MCF 10A (cell line): ENCODE data around the gene RIPPLY3. TPM values are rescaled to one million over a fixed set of nuclear protein-coding genes. Genes with fewer than 3 reads are reported as not detected.

Experiments
- BruUV-seq: library from RNA; stranded (reverse); fragments of 400-500 nt; replicated peaks from 2 replicates; lab custom pipeline; 2021; lab: Mats Ljungman, UMichigan
- CTCF ChIA-PET: fragments of 300-600 bp; sonication (Branson Sonifier 250); formaldehyde crosslinking; extraction: SDS; loops from one replicate; lab custom pipeline; 2021; ENCODE audit warnings: antibody characterized with exemption, inconsistent platforms; lab: Yijun Ruan, JAX
- POLR2A ChIA-PET: fragments of 300-600, 350-650 bp; sonication (Branson Sonifier 250); formaldehyde crosslinking; extraction: SDS; loops from one replicate; lab custom pipeline; 2020; ENCODE audit warnings: antibody characterized with exemption, inconsistent platforms; lab: Yijun Ruan, JAX
- DNase-seq: peaks from one replicate; pipeline ENCODE4 v3.0.0-alpha.2; 2018; ENCODE audit not compliant: unreplicated experiment
- H3K27ac Mint-ChIP-seq: one replicate; pipeline ENCODE4 v1.8.0; 2022; ENCODE audit warnings: mild to moderate bottlenecking, low read depth, mixed read lengths; ENCODE audit not compliant: unreplicated experiment
- H3K27me3 Mint-ChIP-seq: one replicate; pipeline ENCODE4 v1.8.0; 2022; ENCODE audit warnings: mixed read lengths; ENCODE audit not compliant: insufficient read depth, unreplicated experiment
- H3K36me3 Mint-ChIP-seq: one replicate; pipeline ENCODE4 v1.8.0; 2022; ENCODE audit warnings: mild to moderate bottlenecking, moderate library complexity, mixed read lengths; ENCODE audit not compliant: insufficient read depth, unreplicated experiment
- H3K4me1 Mint-ChIP-seq: one replicate; pipeline ENCODE4 v1.8.0; 2022; ENCODE audit warnings: mixed read lengths; ENCODE audit not compliant: insufficient read depth, unreplicated experiment
- H3K4me3 Mint-ChIP-seq: one replicate; pipeline ENCODE4 v1.8.0; 2022; ENCODE audit warnings: mild to moderate bottlenecking, moderate library complexity, mixed read lengths; ENCODE audit not compliant: unreplicated experiment
- H3K9me3 Mint-ChIP-seq: one replicate; pipeline ENCODE4 v1.8.0; 2022; ENCODE audit warnings: mixed read lengths; ENCODE audit not compliant: unreplicated experiment
- intact Hi-C: fragments of 100-400 bp; cut with micrococcal nuclease; formaldehyde crosslinking; loops from 2 replicates; pipeline ENCODE4 v1.14.1; 2022
- total RNA-seq: library from RNA; stranded (reverse); gene quantifications from 2 replicates; pipeline ENCODE4 v1.2.3, GENCODE V29; 2022
- TF ChIP-seq, protein P1 (sequence below): fragments of 200-600 bp; IDR thresholded peaks from one replicate; pipeline ENCODE4 v1.8.0; 2022; ENCODE audit warnings: antibody characterized with exemption, mild to moderate bottlenecking; ENCODE audit not compliant: unreplicated experiment

Gene RIPPLY3
- total RNA-seq, 1 experiment from 2014 or later = not detected

DNA sequence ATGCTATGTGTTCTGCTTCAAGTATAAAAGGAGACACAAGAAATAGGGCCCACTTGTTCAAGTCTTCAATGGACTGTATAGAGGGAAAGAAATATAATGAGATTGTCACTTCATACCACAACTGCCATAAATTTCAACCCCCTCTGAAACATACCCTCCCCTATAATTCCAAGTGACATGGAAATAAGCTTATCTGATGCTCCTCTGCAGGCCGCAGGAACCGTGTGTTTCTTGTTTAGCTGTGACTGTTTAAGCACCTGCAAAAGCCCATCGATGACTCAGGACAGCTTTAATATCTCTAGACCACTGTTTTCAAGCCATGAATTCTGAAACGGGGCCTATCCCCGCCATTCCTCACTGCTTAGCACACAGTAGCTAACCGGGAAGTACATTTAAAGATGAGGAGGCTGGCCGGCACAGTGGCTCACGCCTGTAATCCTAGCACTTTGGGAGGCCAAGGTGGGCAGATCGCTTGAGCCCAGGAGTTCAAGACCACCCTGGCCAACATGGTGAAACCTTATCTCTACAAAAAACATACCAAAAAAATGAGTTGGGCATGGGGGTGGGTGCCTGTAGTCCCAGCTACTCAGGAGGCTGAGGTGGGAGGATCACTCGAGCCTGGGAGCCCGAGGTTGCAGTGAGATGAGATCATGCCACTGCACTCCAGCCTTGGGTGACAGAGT is 44.3 kb upstream of the RIPPLY3 start:
- CTCF ChIA-PET = interaction anchor here (0.6 to 1.7 kb wide), 3 partner anchors 9 to 1090 kb away, joined by 3 to 5 read pairs (median 3); no protein-coding TSS in a partner anchor
- BruUV-seq = no TSS peak
- POLR2A ChIA-PET = no interaction called here
- Mint-ChIP-seq H3K36me3 (peaks cover 23% of the 10 kb centered on the region), H3K27me3 (no peaks in the 10 kb centered on the region), H3K9me3 (no peaks in the 10 kb centered on the region), H3K4me3 (no peak overlapping the region), H3K27ac (no peak overlapping the region), H3K4me1 (peaks cover 12% of the 10 kb centered on the region)
- TF ChIP-seq, protein P1, sequence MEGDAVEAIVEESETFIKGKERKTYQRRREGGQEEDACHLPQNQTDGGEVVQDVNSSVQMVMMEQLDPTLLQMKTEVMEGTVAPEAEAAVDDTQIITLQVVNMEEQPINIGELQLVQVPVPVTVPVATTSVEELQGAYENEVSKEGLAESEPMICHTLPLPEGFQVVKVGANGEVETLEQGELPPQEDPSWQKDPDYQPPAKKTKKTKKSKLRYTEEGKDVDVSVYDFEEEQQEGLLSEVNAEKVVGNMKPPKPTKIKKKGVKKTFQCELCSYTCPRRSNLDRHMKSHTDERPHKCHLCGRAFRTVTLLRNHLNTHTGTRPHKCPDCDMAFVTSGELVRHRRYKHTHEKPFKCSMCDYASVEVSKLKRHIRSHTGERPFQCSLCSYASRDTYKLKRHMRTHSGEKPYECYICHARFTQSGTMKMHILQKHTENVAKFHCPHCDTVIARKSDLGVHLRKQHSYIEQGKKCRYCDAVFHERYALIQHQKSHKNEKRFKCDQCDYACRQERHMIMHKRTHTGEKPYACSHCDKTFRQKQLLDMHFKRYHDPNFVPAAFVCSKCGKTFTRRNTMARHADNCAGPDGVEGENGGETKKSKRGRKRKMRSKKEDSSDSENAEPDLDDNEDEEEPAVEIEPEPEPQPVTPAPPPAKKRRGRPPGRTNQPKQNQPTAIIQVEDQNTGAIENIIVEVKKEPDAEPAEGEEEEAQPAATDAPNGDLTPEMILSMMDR = no peak
- intact Hi-C loops = no loop called here
- no peak for DNase-seq

DNA sequence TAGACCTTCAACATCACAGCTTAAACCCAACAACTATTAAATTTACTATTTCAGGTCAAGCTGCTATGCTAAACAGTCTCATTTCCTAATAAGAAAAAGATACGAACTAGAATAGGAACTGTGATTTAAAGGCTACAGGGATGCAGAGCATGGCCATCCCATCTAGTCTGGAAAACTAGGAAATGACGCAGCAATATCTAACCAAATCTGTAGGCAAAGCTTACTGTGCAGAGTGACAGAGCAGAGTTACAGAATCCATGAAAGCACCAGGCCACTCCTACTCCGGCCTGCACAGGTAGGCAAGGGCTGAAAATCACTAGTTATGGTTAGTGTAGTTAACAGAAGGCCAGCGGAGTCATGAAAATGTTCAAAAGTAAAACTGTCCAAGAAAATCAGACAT is 42.1 kb upstream of the RIPPLY3 start:
- BruUV-seq = no TSS peak
- CTCF ChIA-PET = no interaction called here

DNA sequence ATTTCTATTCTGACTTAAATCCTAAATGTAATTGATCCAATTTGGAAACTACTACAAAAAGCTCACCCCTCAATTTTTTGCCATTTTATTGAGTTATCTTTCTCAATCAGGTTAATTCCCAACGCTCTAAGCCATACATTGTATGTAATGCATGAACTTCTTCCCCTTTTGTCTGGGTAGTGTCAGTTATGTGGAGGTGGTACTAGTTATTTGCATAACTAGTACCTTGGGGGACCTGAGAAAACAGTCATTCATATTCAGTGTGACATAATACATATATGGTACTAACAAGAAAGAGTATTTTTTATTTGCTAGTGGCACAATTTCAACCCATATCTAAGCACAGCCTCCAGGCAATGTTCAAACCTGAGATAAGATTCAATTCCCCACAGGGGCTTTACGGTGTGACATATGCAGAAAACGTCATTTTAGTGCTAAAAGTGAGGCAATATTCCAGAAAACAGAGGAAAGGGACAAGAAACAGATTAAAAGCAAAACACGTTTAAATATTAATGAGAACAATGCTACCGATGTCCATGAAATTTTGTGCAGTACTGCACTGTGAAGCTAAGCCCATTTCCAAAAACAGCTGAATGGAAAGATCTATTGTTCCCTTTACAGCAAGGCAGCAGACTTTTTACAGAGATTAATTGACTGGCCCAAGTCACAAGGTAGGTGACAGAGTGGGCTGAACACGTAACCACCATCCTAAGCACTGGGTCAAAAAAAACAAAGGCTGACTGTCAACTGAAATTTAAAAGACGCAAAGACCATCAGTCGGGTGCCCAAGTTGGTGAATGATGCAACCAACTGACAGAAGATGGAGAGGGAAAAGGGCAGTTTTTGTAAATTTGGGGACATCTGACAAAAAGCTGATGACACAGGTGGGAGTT is 41.4 kb upstream of the RIPPLY3 start:
- Mint-ChIP-seq H3K27me3 (no peaks in the 10 kb centered on the region), H3K4me1 (peaks cover 12% of the 10 kb centered on the region), H3K27ac (peak overlapping the region; percentile 73), H3K9me3 (no peaks in the 10 kb centered on the region), H3K4me3 (peak overlapping the region; percentile 78), H3K36me3 (peaks cover 19% of the 10 kb centered on the region)
- intact Hi-C loops = no loop called here
- BruUV-seq = TSS peak; percentile 61
- TF ChIP-seq, protein P1 = no peak
- DNase-seq = no peak
- ChIA-PET CTCF (interaction anchor here (0.5 to 2.3 kb wide), 10 partner anchors 15 to 1165 kb away, joined by 3 to 10 read pairs (median 3); no protein-coding TSS in a partner anchor), POLR2A (interaction anchor here (0.7 to 1.3 kb wide), 7 partner anchors 10 to 112 kb away, joined by 3 to 6 read pairs (median 4); no protein-coding TSS in a partner anchor)

More for the DNA sequence above, 42.1 kb upstream of the RIPPLY3 start:
- Mint-ChIP-seq H3K4me1 (peaks cover 12% of the 10 kb centered on the region), H3K9me3 (no peaks in the 10 kb centered on the region), H3K27ac (no peak overlapping the region), H3K4me3 (no peak overlapping the region), H3K36me3 (peaks cover 19% of the 10 kb centered on the region), H3K27me3 (no peaks in the 10 kb centered on the region)
- POLR2A ChIA-PET = interaction anchor here (1.3 kb wide), 1 partner anchor 111 kb away, joined by 5 read pairs; no protein-coding TSS in a partner anchor
- intact Hi-C loops = no loop called here
- TF ChIP-seq, protein P1 = no peak
- DNase-seq = no peak

DNA sequence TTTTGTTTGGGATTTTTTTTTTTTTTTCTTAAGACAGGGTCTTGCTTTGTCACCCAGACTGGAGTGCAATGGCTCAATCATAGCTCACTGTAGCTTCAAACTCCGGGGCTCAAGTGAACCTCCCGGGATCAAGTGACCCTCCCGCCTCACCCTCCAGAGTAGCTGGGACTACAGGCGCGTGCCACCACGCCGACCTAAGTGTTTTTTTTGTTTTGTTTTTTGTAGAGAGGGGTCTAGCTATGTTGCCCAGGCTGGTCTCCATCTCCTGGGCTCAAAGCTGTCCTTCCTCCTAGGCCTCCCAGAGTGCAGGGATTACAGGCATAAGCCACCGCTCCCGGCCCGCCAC is 40.8 kb upstream of the RIPPLY3 start:
- no TSS peak for BruUV-seq
- ChIA-PET POLR2A (interaction anchor here (0.7 to 1.3 kb wide), 7 partner anchors 10 to 112 kb away, joined by 3 to 6 read pairs (median 4); no protein-coding TSS in a partner anchor), CTCF (interaction anchor here (0.6 to 2.3 kb wide), 8 partner anchors 14 to 1165 kb away, joined by 3 to 10 read pairs (median 3); no protein-coding TSS in a partner anchor)
- intact Hi-C loops = no loop called here
- no peaks in the 10 kb centered on the region for H3K9me3 Mint-ChIP-seq
- DNase-seq = peak; percentile 21
- peak overlapping the region; percentile 73 for H3K27ac Mint-ChIP-seq
- TF ChIP-seq, protein P1 = no peak
- H3K27me3 Mint-ChIP-seq = no peaks in the 10 kb centered on the region
- peaks cover 12% of the 10 kb centered on the region for H3K4me1 Mint-ChIP-seq
- H3K36me3 Mint-ChIP-seq = peaks cover 13% of the 10 kb centered on the region
- peak overlapping the region; percentile 78 for H3K4me3 Mint-ChIP-seq
